SK-N-MC (cell line): ENCODE results near the gene ARID1B.

Experiments
- DNase-seq: peaks from one replicate; pipeline ENCODE4 v3.0.0-alpha.2; 2011; ENCODE audit warnings: low read depth, low spot score
- H3K27ac ChIP-seq: fragments of 200-600 bp; sonication (generic); 2 replicates; pipeline ENCODE4 v1.5.1; 2016; ENCODE audit warnings: mixed run types
- H3K36me3 ChIP-seq: fragments of 200-600 bp; sonication (generic); 2 replicates; pipeline ENCODE4 v1.6.1; 2017; ENCODE audit warnings: antibody characterized with exemption, low read length, mixed read lengths; ENCODE audit not compliant: insufficient read depth
- H3K4me3 ChIP-seq: fragments of 200-600 bp; sonication (generic); 2 replicates; pipeline ENCODE4 v1.5.1; 2016
- H3K9ac ChIP-seq: fragments of 200-600 bp; sonication (generic); 2 replicates; pipeline ENCODE4 v1.8.0; 2017; ENCODE audit warnings: mixed run types, mixed read lengths; ENCODE audit not compliant: insufficient read length
- H3K9me3 ChIP-seq: fragments of 200-600 bp; sonication (generic); 2 replicates; pipeline ENCODE4 v1.6.1; 2017; ENCODE audit warnings: low read depth, mild to moderate bottlenecking, antibody characterized with exemption, low read length, moderate library complexity, mixed read lengths
- EZH2 ChIP-seq: fragments of 200-600 bp; sonication (generic); IDR thresholded peaks from one replicate; pipeline ENCODE4 v1.6.1; 2017; ENCODE audit warnings: antibody characterized with exemption
- FOXP2 ChIP-seq: optimal IDR thresholded peaks from 2 replicates; pipeline ENCODE3; 2011; ENCODE audit warnings: mild to moderate bottlenecking, moderate library complexity; ENCODE audit not compliant: insufficient read depth; ENCODE audit errors: extremely low read length, control extremely low read depth
- POLR2AphosphoS5 ChIP-seq: IDR thresholded peaks from 2 replicates; pipeline ENCODE4 v1.6.1; 2012; ENCODE audit warnings: mild to moderate bottlenecking, low read depth, low read length, borderline replicate concordance

ARID1B gene

DNA sequence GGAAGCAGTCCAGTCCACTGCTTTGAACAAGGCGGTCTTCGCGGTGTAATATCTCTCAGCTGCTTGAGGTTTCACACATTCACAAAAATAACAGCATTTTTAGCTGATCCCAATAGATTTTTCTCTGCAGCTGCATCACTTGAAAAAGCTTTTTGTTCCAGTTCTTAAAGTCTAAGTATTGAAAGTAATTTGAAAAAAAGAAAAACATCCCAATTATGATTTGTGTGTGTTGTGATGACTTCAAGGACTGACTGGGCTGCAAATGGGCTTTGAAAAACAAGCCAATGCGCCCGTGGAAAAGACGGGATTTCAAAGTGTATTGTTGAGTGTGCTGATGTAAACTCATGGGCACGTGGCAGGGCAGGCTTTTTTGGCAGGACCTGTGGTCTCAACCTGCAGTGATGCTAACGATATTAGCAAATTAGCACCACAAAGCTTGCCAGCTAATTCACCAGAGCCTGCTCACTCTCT lies 395.1 kb downstream of the ARID1B start:
- no peak overlapping the region for H3K4me3 ChIP-seq
- peaks cover 18% of the 10 kb centered on the region for H3K36me3 ChIP-seq
- DNase-seq = no peak
- TF ChIP-seq POLR2AphosphoS5 (no peak), FOXP2 (no peak), EZH2 (no peak)
- H3K27ac ChIP-seq = 0 out of 2 replicates have a peak overlapping the region, but pooled peaks have one; percentile 16
- no peak overlapping the region for H3K9ac ChIP-seq
- no peaks in the 10 kb centered on the region for H3K9me3 ChIP-seq

DNA sequence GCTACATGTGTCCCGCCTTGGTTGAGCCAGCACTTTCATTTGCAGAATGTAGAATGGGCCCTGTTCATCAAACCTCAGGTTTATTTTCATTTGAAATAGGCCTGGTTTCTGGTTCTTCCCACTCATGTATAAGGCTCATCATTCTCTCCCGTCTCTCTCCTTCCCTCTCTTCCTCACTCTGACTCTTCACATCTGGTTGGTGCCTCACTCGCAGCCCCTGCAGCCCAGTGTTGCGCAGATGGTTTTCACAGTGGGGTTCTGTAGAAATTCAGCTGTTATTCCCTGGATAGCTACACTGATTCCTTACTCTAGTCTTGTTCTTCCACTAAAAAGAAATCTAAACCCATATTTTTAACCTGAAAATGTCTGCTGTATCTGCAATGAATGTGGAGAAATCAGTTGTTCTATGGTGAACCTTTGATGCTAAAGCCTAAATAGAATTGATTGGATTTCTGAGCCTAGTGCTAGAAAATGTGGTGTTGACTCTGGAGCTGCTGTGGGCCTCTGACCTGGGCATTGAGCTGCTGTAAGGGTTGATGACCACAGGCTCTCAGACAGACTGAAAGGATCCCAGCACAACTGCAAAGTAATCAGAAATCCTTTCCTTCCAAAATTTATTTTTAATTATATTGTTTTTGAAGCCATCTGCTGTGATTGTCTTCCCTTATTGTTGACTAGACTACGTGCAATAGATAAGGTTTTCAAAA lies 395.8 kb downstream of the ARID1B start:
- TF ChIP-seq POLR2AphosphoS5 (no peak), EZH2 (no peak), FOXP2 (no peak)
- H3K36me3 ChIP-seq = peaks cover 13% of the 10 kb centered on the region
- H3K4me3 ChIP-seq = no peak overlapping the region

DNA sequence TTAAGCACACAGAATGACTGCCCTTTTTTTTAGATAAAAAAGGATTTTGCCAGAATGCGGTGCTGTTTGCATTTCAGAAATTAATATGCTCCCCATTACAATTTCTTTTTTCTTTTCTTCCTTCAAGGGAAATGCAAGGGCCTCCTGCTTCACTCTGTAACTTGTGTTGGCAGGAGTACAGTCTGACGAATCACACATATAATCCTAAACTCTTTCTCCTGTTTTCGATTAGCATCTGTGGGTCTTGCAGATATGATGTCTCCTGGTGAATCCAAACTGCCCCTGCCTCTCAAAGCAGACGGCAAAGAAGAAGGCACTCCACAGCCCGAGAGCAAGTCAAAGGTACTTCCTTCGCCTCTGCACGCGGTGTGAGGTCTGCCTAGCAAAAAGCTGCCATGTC lies 396.6 kb downstream of the ARID1B start:
- Histone ChIP-seq H3K4me3 (no peak overlapping the region), H3K27ac (no peak overlapping the region), H3K9me3 (no peaks in the 10 kb centered on the region), H3K36me3 (peaks cover 5% of the 10 kb centered on the region; the same call in 1 of the 2 replicates), H3K9ac (no peak overlapping the region)
- no peak for DNase-seq
- no peak for TF ChIP-seq FOXP2
- TF ChIP-seq EZH2 = no peak
- no peak for TF ChIP-seq POLR2AphosphoS5

More for the DNA sequence above, 395.8 kb downstream of the ARID1B start:
- Histone ChIP-seq H3K9me3 (no peaks in the 10 kb centered on the region), H3K9ac (no peak overlapping the region), H3K27ac (no peak overlapping the region)
- DNase-seq = no peak

DNA sequence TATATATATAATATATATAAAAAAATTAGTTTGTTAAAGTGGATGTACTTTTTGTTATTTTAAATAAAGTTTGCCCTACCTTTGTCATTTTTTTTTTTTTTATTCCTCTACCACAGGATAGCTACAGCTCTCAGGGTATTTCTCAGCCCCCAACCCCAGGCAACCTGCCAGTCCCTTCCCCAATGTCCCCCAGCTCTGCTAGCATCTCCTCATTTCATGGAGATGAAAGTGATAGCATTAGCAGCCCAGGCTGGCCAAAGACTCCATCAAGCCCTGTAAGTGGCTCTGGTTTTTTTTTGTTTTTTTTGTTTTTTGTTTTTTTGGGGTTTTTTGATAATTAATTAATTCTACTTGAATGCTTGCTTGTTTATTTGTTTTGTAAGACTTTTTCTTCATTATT lies 397.6 kb downstream of the ARID1B start:
- H3K9ac ChIP-seq = no peak overlapping the region
- no peak overlapping the region for H3K27ac ChIP-seq
- no peaks in the 10 kb centered on the region for H3K9me3 ChIP-seq
- TF ChIP-seq FOXP2 (no peak), EZH2 (no peak), POLR2AphosphoS5 (no peak)
- no peak for DNase-seq
- H3K4me3 ChIP-seq = no peak overlapping the region
- peaks cover 2% of the 10 kb centered on the region; the same call in 1 of the 2 replicates for H3K36me3 ChIP-seq

DNA sequence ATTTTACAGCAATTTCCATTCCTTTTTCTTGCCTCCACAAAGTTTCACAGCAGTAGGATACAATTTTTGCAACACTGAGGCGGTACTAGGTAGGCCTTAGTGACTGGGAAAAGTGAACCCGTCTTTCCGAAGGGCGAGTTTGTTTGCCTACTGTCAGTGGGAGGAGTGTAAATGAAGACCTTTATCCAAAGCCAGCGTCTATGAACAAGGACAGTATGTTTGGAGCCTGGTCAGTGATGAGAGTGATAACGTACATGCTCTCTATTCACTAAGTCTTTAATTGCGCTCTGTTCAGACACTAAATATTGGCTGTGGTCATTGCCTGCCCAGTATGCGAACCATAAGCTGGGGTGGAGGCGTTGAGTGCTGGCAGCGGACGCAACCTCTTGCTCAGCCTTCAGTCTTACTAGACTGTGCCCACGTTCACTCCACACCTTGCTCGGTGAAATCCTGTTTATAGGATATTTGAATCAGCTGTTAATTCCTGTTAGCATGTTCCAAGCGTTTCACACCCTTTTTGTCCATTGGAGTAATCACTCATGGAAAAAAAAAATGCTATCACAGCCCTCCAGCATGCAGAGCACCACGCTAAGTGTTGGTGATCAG lies 400.7 kb downstream of the ARID1B start:
- no peak for TF ChIP-seq EZH2
- no peak overlapping the region for H3K27ac ChIP-seq
- no peak overlapping the region for H3K4me3 ChIP-seq
- no peaks in the 10 kb centered on the region for H3K9me3 ChIP-seq
- DNase-seq = no peak
- no peak overlapping the region for H3K9ac ChIP-seq
- H3K36me3 ChIP-seq = peaks cover 13% of the 10 kb centered on the region; the same call in 1 of the 2 replicates

DNA sequence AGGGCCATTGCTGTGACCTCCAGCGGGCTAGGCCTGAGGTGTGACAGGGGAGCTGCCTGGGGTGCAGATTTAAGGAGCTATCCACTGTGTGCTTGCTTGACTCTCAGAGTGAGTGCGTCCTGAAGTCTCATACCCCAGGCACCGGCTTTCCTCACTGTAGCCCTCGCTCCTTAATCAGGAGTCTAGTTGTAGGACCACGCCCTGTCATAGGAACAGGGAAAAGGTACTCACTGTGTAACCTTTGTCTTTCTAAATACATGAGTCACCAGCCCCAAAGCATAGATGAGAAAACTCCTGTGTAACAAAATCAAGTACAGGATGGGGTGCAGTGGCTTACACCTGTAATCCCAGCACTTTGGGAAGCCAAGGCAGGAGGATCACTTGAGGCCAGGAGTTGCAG lies 404.5 kb downstream of the ARID1B start:
- peaks cover 40% of the 10 kb centered on the region for H3K36me3 ChIP-seq
- no peaks in the 10 kb centered on the region for H3K9me3 ChIP-seq
- H3K9ac ChIP-seq = no peak overlapping the region
- DNase-seq = no peak
- H3K27ac ChIP-seq = no peak overlapping the region
- no peak overlapping the region for H3K4me3 ChIP-seq
- TF ChIP-seq FOXP2 = no peak

DNA sequence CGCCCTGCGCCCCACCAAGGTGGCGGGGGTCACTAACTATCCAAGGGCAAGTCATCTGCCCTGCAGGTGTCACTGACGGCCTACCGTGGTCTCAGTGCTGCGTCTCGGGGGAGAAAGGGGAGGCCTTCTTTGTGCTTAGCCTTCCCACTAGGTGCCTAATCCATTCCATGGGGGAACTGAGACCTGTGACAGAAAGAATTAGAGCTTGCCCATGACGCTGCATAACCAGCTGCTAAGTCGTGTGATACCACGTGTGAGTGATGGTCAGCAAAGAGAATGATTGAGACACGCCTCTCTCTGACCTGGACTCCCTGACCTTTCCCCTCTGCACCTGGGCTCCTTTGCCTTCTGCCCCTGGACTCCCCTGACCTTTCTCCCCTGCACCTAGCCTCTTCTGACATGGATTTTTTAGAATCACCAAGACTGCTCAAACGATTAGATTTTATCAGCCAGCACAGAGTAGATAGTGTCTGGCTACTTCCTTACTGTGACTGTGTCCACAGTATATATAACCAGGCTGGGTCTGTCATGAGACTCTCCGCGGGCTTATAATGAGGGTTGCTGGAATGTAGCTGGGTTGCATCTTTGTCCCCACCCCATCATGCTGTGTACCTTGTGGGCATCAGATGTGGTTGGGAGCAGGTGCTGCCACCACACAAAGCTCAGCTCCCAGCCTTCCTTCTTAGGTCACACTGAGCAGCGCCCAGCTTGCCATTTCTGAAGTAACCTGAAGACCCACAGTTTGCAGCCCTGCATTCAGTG lies 405.5 kb downstream of the ARID1B start:
- Histone ChIP-seq H3K9me3 (no peaks in the 10 kb centered on the region), H3K4me3 (no peak overlapping the region), H3K9ac (no peak overlapping the region), H3K27ac (no peak overlapping the region), H3K36me3 (peaks cover 47% of the 10 kb centered on the region)
- no peak for DNase-seq
- TF ChIP-seq POLR2AphosphoS5 (no peak), FOXP2 (no peak), EZH2 (no peak)

DNA sequence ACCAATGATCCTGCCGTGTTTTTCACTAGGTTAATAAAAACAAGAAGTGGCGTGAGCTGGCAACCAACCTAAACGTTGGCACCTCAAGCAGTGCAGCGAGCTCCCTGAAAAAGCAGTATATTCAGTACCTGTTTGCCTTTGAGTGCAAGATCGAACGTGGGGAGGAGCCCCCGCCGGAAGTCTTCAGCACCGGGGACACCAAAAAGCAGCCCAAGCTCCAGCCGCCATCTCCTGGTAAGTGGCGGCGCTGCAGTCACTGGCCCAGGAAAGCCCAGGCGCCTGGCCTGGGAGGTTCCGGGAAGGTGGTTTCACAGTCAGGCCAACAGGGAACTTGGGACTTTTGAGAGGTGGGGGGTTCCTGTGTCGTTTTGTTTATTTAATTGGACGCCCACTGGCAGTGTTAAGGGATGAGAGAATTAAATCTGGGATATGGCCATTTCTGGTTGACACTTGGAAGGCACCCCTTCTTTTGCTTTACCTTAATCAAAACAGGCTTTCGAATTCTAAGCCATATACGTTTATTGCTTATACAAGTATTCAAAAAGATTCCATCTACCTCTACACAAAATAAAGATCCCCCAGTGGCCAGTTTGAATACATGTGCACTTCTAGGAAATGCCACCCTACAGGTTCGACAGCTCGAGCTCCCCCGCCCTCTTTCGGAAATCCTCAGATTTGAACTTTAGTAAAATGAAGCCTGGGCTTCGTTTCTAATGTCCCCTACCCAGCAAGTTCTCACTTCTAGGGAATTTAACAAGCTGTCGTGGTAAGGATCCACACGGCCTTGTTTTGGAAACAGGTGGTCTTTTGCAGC lies 407.2 kb downstream of the ARID1B start:
- no peak overlapping the region for H3K9ac ChIP-seq
- no peak overlapping the region for H3K4me3 ChIP-seq
- peaks cover 61% of the 10 kb centered on the region for H3K36me3 ChIP-seq

More for the DNA sequence above, 407.2 kb downstream of the ARID1B start:
- H3K27ac ChIP-seq = no peak overlapping the region
- H3K9me3 ChIP-seq = no peaks in the 10 kb centered on the region
- TF ChIP-seq POLR2AphosphoS5 = no peak
- TF ChIP-seq FOXP2 = no peak
- TF ChIP-seq EZH2 = no peak
- no peak for DNase-seq
